HG02623 (cell line): ENCODE measurements around the gene STK26.
"Not testable (repeated sequence)": the region's sequence is repeated elsewhere in the genome, so short reads cannot be mapped to it uniquely, and the experiment has no call there.

Experiments
- ATAC-seq: cut with Tn5 transposase; IDR thresholded peaks from one replicate; pipeline ENCODE4 v1.9.1; 2021; ENCODE audit warnings: moderate library complexity; ENCODE audit not compliant: unreplicated experiment

Gene STK26

GRCh38 chrX:132034648-132035047, 11.5 kb downstream of the STK26 start:
- ATAC-seq, result no peak

- ATAC-seq, result no peak
Measured at GRCh38 chrX:132037479-132037993, 14.4 kb downstream of the STK26 start.

DNA sequence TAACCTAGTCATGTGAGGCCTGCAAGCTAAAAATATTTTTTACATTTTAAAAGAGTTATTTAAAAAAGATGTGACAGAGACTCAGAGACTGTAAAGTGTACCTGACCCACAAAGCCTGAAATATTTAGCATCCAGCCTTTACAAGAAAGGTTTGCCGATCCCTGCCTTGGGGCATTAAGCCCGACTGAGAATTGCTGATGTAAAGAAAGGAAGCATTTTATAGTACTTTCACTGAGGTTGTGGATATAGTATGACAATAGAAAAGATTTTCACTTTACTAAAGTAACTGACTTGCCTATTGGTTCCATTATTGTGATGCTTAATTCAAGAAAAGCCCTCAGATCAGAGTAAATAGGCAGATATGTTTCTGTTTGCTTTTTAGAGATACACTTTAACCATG, 17.0 kb downstream of the STK26 start:
- ATAC-seq, result no peak

- no peak for ATAC-seq
Measured at GRCh38 chrX:132041015-132041414, 17.9 kb downstream of the STK26 start.

GRCh38 chrX:132043977-132044376, 20.9 kb downstream of the STK26 start:
- ATAC-seq, result no peak

DNA sequence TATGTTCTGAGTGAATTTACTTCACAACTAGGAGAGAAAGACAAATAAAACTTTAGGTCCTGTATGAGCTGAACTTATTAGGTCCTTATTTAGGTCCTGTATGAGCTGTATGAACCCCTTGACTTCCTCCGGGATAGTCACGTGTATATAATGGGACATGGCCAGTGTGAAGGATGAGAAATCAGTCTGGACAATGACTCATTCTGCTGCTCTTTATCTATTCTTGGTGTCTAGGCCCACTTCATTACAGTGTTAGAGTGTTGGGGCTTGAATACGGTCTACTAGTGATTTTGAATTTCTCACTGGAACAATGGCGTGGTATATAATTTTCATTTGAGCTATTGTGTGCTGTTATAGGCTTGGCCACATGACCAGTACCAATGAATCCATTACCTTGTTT, 21.9 kb downstream of the STK26 start:
- no peak for ATAC-seq

GRCh38 chrX:132045456-132045855, 22.4 kb downstream of the STK26 start:
- ATAC-seq, result no peak

DNA sequence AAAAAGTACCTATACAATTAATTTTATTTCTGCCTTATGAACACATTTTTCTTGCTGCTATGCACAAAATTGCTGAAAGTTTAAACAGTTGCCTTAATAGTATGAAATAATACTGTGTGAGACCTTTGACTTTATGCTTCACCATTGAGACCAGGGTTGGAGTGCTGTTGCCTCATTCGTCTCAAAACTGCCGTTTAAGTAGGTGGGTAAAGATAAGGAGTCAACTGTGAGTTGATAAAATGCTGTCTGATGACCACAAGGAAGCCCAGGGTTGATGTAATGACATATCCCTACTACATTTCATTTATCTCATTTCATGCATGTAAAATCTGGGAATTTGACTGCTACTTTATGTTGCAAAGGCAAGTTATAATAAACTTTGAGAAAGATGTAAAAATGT, 23.4 kb downstream of the STK26 start:
- ATAC-seq, result no peak

- ATAC-seq, result not testable (repeated sequence)
Measured at GRCh38 chrX:132051778-132052177, 28.7 kb downstream of the STK26 start.

GRCh38 chrX:132058050-132058449, 34.9 kb downstream of the STK26 start:
- ATAC-seq, result no peak

DNA sequence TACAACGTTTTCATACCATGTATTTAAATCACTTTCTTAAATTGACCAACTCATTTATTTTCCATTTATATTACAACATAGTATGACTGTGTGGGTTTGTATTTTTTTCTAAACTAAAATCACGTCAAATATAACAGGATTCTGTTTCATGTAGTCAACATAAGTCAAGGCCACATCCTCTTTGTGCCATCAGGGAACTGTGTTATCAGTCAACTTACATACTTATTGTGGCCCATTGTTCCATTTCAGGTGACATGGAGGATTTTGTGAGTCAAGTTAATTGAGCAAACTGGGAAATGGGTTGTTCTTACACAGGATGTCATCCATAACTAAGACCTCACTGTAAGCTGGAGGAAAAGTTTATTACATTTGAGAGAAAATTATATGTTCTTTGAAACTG, 35.9 kb downstream of the STK26 start:
- no peak for ATAC-seq

- ATAC-seq, result no peak
Measured at GRCh38 chrX:132059973-132060540, 37.0 kb downstream of the STK26 start.

DNA sequence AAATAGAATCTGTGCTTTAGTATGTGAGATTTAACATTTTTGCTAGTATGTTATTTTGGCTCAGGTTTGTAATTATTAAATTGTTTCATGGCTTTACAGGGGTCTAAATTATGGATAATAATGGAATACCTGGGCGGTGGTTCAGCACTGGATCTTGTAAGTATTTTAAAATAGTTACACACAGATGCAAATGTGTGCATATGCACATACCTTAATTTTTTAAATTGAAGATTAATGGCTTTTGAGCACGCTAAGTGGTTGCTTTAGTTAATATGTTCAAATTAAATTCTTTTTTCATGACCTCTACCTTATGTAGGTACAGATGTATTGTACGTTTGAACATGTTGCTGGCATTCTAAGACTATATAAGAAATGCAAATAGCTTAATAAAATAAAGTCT, 40.2 kb downstream of the STK26 start:
- ATAC-seq, result no peak

DNA sequence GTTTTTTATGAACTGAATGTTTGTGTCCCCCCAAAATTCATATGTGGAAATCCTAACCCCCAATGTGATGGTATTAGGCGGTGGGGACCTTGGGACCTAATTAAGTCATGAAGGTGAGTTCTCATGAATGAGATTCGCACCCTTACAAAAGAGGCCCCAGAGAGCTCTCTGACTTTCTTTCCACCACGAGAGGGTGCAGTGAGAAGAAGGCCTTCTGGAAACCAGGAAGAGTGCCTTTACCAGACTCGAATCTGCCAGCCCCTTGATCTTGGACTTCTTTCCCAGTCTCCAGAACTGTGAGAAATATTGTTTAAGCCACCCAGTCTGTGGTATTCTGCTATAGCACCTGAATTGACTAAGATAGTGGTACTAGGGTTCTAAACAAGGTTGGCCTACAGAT, 40.8 kb downstream of the STK26 start:
- ATAC-seq, result no peak

GRCh38 chrX:132068405-132068804, 45.3 kb downstream of the STK26 start:
- no peak for ATAC-seq

DNA sequence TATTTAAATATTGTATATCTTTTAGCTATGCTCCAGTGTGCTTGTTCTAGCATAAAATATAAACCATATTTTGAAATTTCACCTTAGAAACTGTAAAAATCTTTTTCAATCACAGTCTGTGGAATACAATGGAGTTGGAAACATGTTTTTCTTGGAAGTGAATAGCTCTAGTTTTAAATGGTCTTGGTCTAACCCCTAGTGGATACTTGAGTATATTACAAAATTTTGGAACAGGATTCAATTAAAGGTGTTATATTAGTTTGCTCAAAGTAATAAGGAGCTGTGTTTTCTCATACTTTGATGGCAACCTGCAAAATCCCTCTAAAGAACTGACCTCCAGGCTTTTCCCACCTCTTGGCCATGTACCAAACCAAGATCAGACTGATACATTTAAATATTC, 48.2 kb downstream of the STK26 start:
- no peak for ATAC-seq

GRCh38 chrX:132077414-132077813, 54.3 kb downstream of the STK26 start:
- no peak for ATAC-seq

GRCh38 chrX:132077912-132078311, 54.8 kb downstream of the STK26 start:
- ATAC-seq, result no peak

- ATAC-seq, result no peak
Measured at GRCh38 chrX:132085786-132086185, 62.7 kb downstream of the STK26 start.

GRCh38 chrX:132086672-132087071, 63.6 kb downstream of the STK26 start:
- no peak for ATAC-seq

- ATAC-seq, result no peak
Measured at GRCh38 chrX:132088864-132089263, 65.8 kb downstream of the STK26 start.

- ATAC-seq, result no peak
Measured at GRCh38 chrX:132090403-132091159, 67.5 kb downstream of the STK26 start.
